C4-2B (cell line): Measurements from ENCODE around the gene FAM118A.

Experiments used
- H3K27ac ChIP-seq: fragments of 450-650 bp; 2 replicates; pipeline ENCODE4 v1.5.1; 2017
- ZFX ChIP-seq: fragments of 450-650 bp; IDR thresholded peaks from 2 replicates; pipeline ENCODE4 v1.6.1; 2017
- TF ChIP-seq, protein P1 (sequence below): fragments of 450-650 bp; conservative IDR thresholded peaks from 2 replicates; pipeline ENCODE4 v1.5.1; 2017; ENCODE audit warnings: mild to moderate bottlenecking

FAM118A gene

DNA sequence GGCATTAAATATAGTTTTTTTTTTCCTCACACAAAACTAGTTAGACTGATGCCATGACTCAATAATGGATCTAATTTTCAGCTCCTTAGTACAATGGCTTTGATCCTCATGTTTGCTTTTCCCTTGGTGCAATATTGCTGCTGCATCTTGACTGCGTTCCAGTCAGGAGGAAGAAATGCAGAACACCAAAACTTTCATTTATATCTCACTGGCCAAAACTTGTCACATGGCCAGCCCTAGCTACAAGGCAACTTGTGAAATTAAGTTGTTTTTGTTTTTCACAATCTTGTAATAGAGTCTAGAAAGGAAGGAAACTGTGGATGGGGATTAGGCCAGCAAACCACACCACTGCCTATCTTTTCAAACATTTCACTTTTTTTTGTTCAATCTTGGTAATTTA lies 67.0 kb downstream of the FAM118A start:
- H3K27ac ChIP-seq, result no peak overlapping the region
- TF ChIP-seq, protein P1, sequence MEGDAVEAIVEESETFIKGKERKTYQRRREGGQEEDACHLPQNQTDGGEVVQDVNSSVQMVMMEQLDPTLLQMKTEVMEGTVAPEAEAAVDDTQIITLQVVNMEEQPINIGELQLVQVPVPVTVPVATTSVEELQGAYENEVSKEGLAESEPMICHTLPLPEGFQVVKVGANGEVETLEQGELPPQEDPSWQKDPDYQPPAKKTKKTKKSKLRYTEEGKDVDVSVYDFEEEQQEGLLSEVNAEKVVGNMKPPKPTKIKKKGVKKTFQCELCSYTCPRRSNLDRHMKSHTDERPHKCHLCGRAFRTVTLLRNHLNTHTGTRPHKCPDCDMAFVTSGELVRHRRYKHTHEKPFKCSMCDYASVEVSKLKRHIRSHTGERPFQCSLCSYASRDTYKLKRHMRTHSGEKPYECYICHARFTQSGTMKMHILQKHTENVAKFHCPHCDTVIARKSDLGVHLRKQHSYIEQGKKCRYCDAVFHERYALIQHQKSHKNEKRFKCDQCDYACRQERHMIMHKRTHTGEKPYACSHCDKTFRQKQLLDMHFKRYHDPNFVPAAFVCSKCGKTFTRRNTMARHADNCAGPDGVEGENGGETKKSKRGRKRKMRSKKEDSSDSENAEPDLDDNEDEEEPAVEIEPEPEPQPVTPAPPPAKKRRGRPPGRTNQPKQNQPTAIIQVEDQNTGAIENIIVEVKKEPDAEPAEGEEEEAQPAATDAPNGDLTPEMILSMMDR, result no peak
- TF ChIP-seq ZFX, result no peak

DNA sequence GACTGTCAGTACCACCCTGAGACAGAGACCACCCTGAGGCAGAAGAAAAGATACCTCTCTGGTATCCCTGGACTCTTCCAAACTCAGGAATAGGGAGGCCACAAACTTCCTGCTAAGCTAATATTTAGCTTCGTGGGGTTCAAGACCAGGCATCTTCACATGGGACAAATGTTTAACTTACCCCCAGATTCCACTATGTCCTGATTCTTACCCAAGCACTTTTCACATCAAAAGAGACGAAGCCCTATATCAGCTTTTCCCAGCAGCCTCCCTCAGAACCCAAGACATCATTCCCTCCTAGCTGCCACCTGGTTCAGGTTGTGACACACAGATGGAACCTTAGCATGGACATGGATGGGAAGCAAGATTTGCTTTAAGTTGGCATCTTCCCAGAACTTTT lies 71.6 kb downstream of the FAM118A start:
- no peak for TF ChIP-seq ZFX
- TF ChIP-seq, protein P1, result no peak

DNA sequence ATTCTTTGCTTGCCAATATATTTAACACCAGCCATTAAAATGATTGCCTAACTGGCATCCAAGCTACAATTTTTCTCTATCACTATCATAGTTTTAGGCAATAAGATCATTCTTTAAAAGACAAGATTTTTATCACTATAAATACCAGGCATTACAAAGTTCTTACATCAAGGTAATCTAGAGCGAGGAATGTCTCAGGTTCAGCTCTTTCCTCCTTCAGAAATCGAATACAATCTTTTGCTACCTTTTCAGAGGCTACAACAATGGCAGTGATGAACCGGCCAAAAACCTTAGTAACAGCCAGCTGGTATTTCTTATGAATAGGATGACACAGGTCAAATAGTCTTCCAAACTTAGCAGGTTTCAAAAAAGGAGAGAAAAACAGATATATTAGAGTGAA lies 79.8 kb downstream of the FAM118A start:
- no peak overlapping the region for H3K27ac ChIP-seq
- no peak for TF ChIP-seq ZFX
- TF ChIP-seq, protein P1, result no peak

More for the DNA sequence above, 71.6 kb downstream of the FAM118A start:
- H3K27ac ChIP-seq, result no peak overlapping the region
